Measurements from ENCODE around the gene MAP3K13. TPM values are rescaled to one million over a fixed set of nuclear protein-coding genes. Genes with fewer than 3 reads are reported as not detected.

Gene MAP3K13
- total RNA-seq, 3 donors from 2014 or later (not counting 1 experiment from before 2014, with no cell fraction given) = 3.3 to 11.8 (median 9.8) TPM

DNA sequence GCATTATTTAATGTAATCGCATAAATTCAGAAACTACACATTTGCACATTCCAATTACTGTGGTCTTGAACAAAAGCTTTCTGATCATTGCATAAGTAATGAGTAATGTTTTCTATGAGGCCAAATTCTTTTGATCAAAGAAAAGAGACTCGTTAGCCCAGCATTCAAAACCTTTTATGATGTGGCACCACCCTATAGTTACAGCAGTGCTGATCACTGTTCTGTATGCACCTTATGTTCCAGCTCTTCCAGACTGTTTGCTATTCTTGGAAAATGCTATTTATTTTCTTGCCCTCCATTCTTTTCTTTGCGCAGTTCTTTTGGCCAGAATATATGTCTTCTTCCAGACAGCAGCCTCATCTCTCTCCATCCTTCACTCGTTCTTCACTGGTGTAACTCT lies 42.3 kb downstream of the MAP3K13 start:
- no peak for ATAC-seq
- Mint-ChIP-seq H3K36me3 (no peaks in the 10 kb centered on the region), H3K27ac (no peak overlapping the region), H3K4me1 (no peaks in the 10 kb centered on the region), H3K4me3 (no peak overlapping the region), H3K9me3 (no peaks in the 10 kb centered on the region), H3K27me3 (ENCODE audit: low read depth in 2 of 2) (peaks cover 0 to 10% of the 10 kb centered on the region in 2 donors)
- peaks cover 2% of the 10 kb centered on the region for H3K27me3 ChIP-seq (ENCODE audit: control insufficient read depth, insufficient read depth, low read length)
- intact Hi-C loops (cut with micrococcal nuclease) = no loop called here
- no peaks in the 10 kb centered on the region for H3K4me1 ChIP-seq (ENCODE audit: control insufficient read depth, insufficient read depth, low read length)
- TF ChIP-seq, protein P1, sequence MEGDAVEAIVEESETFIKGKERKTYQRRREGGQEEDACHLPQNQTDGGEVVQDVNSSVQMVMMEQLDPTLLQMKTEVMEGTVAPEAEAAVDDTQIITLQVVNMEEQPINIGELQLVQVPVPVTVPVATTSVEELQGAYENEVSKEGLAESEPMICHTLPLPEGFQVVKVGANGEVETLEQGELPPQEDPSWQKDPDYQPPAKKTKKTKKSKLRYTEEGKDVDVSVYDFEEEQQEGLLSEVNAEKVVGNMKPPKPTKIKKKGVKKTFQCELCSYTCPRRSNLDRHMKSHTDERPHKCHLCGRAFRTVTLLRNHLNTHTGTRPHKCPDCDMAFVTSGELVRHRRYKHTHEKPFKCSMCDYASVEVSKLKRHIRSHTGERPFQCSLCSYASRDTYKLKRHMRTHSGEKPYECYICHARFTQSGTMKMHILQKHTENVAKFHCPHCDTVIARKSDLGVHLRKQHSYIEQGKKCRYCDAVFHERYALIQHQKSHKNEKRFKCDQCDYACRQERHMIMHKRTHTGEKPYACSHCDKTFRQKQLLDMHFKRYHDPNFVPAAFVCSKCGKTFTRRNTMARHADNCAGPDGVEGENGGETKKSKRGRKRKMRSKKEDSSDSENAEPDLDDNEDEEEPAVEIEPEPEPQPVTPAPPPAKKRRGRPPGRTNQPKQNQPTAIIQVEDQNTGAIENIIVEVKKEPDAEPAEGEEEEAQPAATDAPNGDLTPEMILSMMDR (IDR thresholded peaks at IDR 0.05) = no peak
- 90% methylated on average over 3 of the region's 4 CpGs for WGBS (ENCODE audit: insufficient coverage)
- H3K9me3 ChIP-seq (ENCODE audit: control insufficient read depth, insufficient read depth, low read length) = no peaks in the 10 kb centered on the region
- DNase-seq = no peak
- no peaks in the 10 kb centered on the region for H3K36me3 ChIP-seq (ENCODE audit: control insufficient read depth, insufficient read depth, low read length)
- H3K4me3 ChIP-seq (ENCODE audit: low read length) = no peak overlapping the region
- no peak overlapping the region for H3K27ac ChIP-seq (ENCODE audit: low read length)

DNA sequence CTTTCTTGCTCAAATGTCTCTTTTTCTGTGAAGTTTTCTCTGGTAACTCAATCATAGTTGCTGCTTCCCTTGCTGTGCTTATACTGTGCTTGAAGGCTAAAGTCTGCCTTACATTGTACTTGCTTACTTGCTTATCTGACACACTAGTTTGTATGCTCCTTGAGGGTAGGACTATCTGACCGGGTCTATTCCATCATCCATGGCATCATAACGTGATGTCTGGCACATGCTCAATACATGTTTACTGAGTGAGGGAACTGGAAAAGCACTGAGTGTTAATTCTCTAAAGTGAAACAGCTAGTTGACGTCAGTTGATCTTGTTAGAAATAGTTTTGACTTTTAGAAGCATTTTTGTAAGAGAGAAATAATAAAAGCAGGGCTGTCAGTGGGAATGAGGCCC lies 42.7 kb downstream of the MAP3K13 start:
- H3K27me3 ChIP-seq (ENCODE audit: control insufficient read depth, insufficient read depth, low read length) = peaks cover 2% of the 10 kb centered on the region
- 84% methylated on average over 3 of the region's 3 CpGs for WGBS (ENCODE audit: insufficient coverage)
- H3K36me3 ChIP-seq (ENCODE audit: control insufficient read depth, insufficient read depth, low read length) = no peaks in the 10 kb centered on the region
- H3K4me3 ChIP-seq (ENCODE audit: low read length) = no peak overlapping the region
- H3K27ac ChIP-seq (ENCODE audit: low read length) = no peak overlapping the region
- Mint-ChIP-seq H3K4me1 (no peaks in the 10 kb centered on the region), H3K27ac (no peak overlapping the region), H3K27me3 (ENCODE audit: low read depth in 2 of 2) (peaks cover 0 to 10% of the 10 kb centered on the region in 2 donors), H3K4me3 (no peak overlapping the region), H3K9me3 (no peaks in the 10 kb centered on the region), H3K36me3 (no peaks in the 10 kb centered on the region)
- H3K4me1 ChIP-seq (ENCODE audit: control insufficient read depth, insufficient read depth, low read length) = no peaks in the 10 kb centered on the region
- no peak for ATAC-seq
- TF ChIP-seq, protein P1 (IDR thresholded peaks at IDR 0.05) = no peak
- intact Hi-C loops (cut with micrococcal nuclease) = no loop called here
- DNase-seq = no peak
- no peaks in the 10 kb centered on the region for H3K9me3 ChIP-seq (ENCODE audit: control insufficient read depth, insufficient read depth, low read length)

DNA sequence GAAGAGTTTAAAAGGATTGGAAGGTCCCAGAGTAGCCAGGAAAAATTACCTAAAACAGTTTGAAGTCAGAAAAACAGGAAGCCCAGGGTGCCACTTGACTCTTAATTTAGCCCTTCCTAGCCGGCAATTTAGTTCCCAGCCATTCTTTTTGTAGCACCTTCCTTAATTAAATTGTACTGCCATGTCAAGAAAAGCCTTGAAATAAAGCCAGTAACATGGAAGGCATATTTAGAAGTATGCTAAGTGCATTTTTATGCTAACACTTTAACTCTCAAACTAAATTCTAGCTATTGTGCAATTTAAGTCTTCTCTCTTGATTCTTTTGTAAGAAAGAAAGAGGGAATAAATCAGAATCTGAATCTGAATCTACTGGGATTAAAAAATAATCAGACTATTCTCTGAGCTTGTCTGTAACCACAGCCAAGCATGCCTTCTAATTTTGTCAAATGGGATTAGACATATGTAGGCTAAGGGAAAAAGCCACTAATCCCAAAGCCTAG lies 43.2 kb downstream of the MAP3K13 start:
- no peaks in the 10 kb centered on the region for H3K9me3 ChIP-seq (ENCODE audit: control insufficient read depth, insufficient read depth, low read length)
- no peak overlapping the region for H3K27ac ChIP-seq (ENCODE audit: low read length)
- ATAC-seq = no peak
- H3K4me3 ChIP-seq (ENCODE audit: low read length) = no peak overlapping the region
- DNase-seq = no peak
- H3K27me3 ChIP-seq (ENCODE audit: control insufficient read depth, insufficient read depth, low read length) = peaks cover 2% of the 10 kb centered on the region
- H3K9me3 Mint-ChIP-seq = no peaks in the 10 kb centered on the region
- no peaks in the 10 kb centered on the region for H3K36me3 ChIP-seq (ENCODE audit: control insufficient read depth, insufficient read depth, low read length)
- 55% methylated on average over 1 of the region's 1 CpG for WGBS (ENCODE audit: insufficient coverage)
- H3K36me3 Mint-ChIP-seq = no peaks in the 10 kb centered on the region
- no peaks in the 10 kb centered on the region for H3K4me1 ChIP-seq (ENCODE audit: control insufficient read depth, insufficient read depth, low read length)
- H3K27ac Mint-ChIP-seq = no peak overlapping the region
- H3K27me3 Mint-ChIP-seq (ENCODE audit: low read depth in 2 of 2) = peaks cover 0 to 10% of the 10 kb centered on the region in 2 donors
- no peaks in the 10 kb centered on the region for H3K4me1 Mint-ChIP-seq
- intact Hi-C loops (cut with micrococcal nuclease) = no loop called here
- TF ChIP-seq, protein P1 (IDR thresholded peaks at IDR 0.05) = no peak
- H3K4me3 Mint-ChIP-seq = no peak overlapping the region

DNA sequence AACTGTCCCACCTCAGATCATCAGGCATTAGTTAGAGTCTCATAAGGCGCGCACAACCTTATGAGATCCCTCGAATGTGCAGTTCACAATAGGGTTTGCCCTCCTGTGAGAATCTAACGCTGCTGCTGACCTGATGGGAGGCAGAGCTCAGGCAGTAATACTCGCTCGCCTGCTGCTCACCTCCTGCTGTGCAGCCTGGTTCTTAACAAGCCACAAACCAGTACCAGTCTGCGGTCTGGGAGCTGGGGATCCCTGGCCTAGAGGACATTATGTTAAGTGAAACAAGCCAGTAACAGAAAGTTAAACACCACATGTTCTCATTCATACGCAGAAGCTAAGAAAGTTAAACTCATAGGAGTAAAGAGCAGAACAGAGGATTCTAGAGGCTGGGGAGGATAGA lies 47.0 kb downstream of the MAP3K13 start:
- no peak overlapping the region for H3K4me3 Mint-ChIP-seq
- H3K36me3 ChIP-seq (ENCODE audit: control insufficient read depth, insufficient read depth, low read length) = no peaks in the 10 kb centered on the region
- peaks cover 0 to 12% of the 10 kb centered on the region in 2 donors for H3K27me3 Mint-ChIP-seq (ENCODE audit: low read depth in 2 of 2)
- no peak overlapping the region for H3K27ac ChIP-seq (ENCODE audit: low read length)
- WGBS (ENCODE audit: insufficient coverage) = 78% methylated on average over 7 of the region's 8 CpGs
- H3K4me3 ChIP-seq (ENCODE audit: low read length) = no peak overlapping the region
- H3K27me3 ChIP-seq (ENCODE audit: control insufficient read depth, insufficient read depth, low read length) = peaks cover 2% of the 10 kb centered on the region
- H3K4me1 Mint-ChIP-seq = no peaks in the 10 kb centered on the region
- no peaks in the 10 kb centered on the region for H3K9me3 Mint-ChIP-seq
- no peaks in the 10 kb centered on the region for H3K4me1 ChIP-seq (ENCODE audit: control insufficient read depth, insufficient read depth, low read length)
- TF ChIP-seq, protein P1 (IDR thresholded peaks at IDR 0.05) = no peak
- no peak for DNase-seq
- ATAC-seq = no peak
- no peaks in the 10 kb centered on the region for H3K36me3 Mint-ChIP-seq
- intact Hi-C loops (cut with micrococcal nuclease) = no loop called here
- no peaks in the 10 kb centered on the region for H3K9me3 ChIP-seq (ENCODE audit: control insufficient read depth, insufficient read depth, low read length)
- no peak overlapping the region for H3K27ac Mint-ChIP-seq
